ENCODE results near the gene BBX. TPM values are rescaled to one million over a fixed set of nuclear protein-coding genes. Genes with fewer than 3 reads are reported as not detected.

The BBX gene
- total RNA-seq, 1 donor from 2014 or later: 77.5 TPM

- H3K36me3 Mint-ChIP-seq (ENCODE audit: low read depth): peaks cover 52% of the 10 kb centered on the region
- H3K9me3 Mint-ChIP-seq: peaks cover 6% of the 10 kb centered on the region
- ATAC-seq (ENCODE audit: low read depth): no peak
- no peak for DNase-seq
- H3K27me3 Mint-ChIP-seq: no peaks in the 10 kb centered on the region
- CTCF ChIA-PET: no interaction called here
- no peak overlapping the region for H3K4me3 Mint-ChIP-seq
- POLR2A ChIA-PET: no interaction called here
- H3K27ac Mint-ChIP-seq: no peak overlapping the region
- H3K4me1 Mint-ChIP-seq: peaks cover 9% of the 10 kb centered on the region
- TF ChIP-seq CTCF (IDR thresholded peaks at IDR 0.05): no peak
- intact Hi-C loops (cut with micrococcal nuclease): no loop called here
These were observed 247.1 kb downstream of the BBX start for GRCh38 chr3:107769882-107770281.

GRCh38 chr3:107772016-107772415, 249.3 kb downstream of the BBX start:
- no peak for ATAC-seq (ENCODE audit: low read depth)
- ChIA-PET CTCF (no interaction called here), POLR2A (no interaction called here)
- intact Hi-C loops (cut with micrococcal nuclease): no loop called here
- no peak overlapping the region for H3K27ac Mint-ChIP-seq
- no peak for TF ChIP-seq CTCF (IDR thresholded peaks at IDR 0.05)
- no peaks in the 10 kb centered on the region for H3K27me3 Mint-ChIP-seq
- peaks cover 47% of the 10 kb centered on the region for H3K36me3 Mint-ChIP-seq (ENCODE audit: low read depth)
- no peak for DNase-seq
- no peaks in the 10 kb centered on the region for H3K9me3 Mint-ChIP-seq
- H3K4me1 Mint-ChIP-seq: peaks cover 9% of the 10 kb centered on the region
- H3K4me3 Mint-ChIP-seq: no peak overlapping the region

GRCh38 chr3:107775974-107776373, 253.2 kb downstream of the BBX start:
- H3K9me3 Mint-ChIP-seq: no peaks in the 10 kb centered on the region
- no peaks in the 10 kb centered on the region for H3K4me1 Mint-ChIP-seq
- intact Hi-C loops (cut with micrococcal nuclease): no loop called here
- H3K36me3 Mint-ChIP-seq (ENCODE audit: low read depth): peaks cover 65% of the 10 kb centered on the region
- no peak overlapping the region for H3K27ac Mint-ChIP-seq
- H3K27me3 Mint-ChIP-seq: no peaks in the 10 kb centered on the region
- H3K4me3 Mint-ChIP-seq: no peak overlapping the region
- DNase-seq (no peak), ATAC-seq (ENCODE audit: low read depth) (no peak)
- ChIA-PET POLR2A (no interaction called here), CTCF (no interaction called here)
- no peak for TF ChIP-seq CTCF (IDR thresholded peaks at IDR 0.05)

GRCh38 chr3:107781253-107781652, 258.5 kb downstream of the BBX start:
- Mint-ChIP-seq H3K9me3 (no peaks in the 10 kb centered on the region), H3K4me1 (no peaks in the 10 kb centered on the region), H3K27ac (no peak overlapping the region), H3K27me3 (no peaks in the 10 kb centered on the region), H3K4me3 (no peak overlapping the region), H3K36me3 (ENCODE audit: low read depth) (peaks cover 76% of the 10 kb centered on the region)
- ChIA-PET POLR2A (no interaction called here), CTCF (no interaction called here)
- ATAC-seq (ENCODE audit: low read depth) (no peak), DNase-seq (no peak)
- TF ChIP-seq CTCF (IDR thresholded peaks at IDR 0.05): no peak
- intact Hi-C loops (cut with micrococcal nuclease): no loop called here

GRCh38 chr3:107782054-107782453, 259.3 kb downstream of the BBX start:
- H3K36me3 Mint-ChIP-seq (ENCODE audit: low read depth): peaks cover 79% of the 10 kb centered on the region
- DNase-seq (no peak), ATAC-seq (ENCODE audit: low read depth) (no peak)
- intact Hi-C loops (cut with micrococcal nuclease): no loop called here
- no peak for TF ChIP-seq CTCF (IDR thresholded peaks at IDR 0.05)
- H3K4me1 Mint-ChIP-seq: no peaks in the 10 kb centered on the region
- H3K9me3 Mint-ChIP-seq: no peaks in the 10 kb centered on the region
- no peaks in the 10 kb centered on the region for H3K27me3 Mint-ChIP-seq
- ChIA-PET CTCF (no interaction called here), POLR2A (no interaction called here)
- no peak overlapping the region for H3K4me3 Mint-ChIP-seq
- no peak overlapping the region for H3K27ac Mint-ChIP-seq

Data from activated B cell treated with CpG ODN at 0.5 μM for 24 hours (primary cell).